Pancreas (tissue), 10 donors: ENCODE measurements around the gene MYO9B. TPM values are rescaled to one million over a fixed set of nuclear protein-coding genes. Genes with fewer than 3 reads are reported as not detected.

Experiments used
- ATAC-seq, 4 donors: fragments of 200-7000 bp; cut with Tn5 transposase; one replicate each; pipeline versions ENCODE4 v1.8.0 to v1.9.1; 2020; ENCODE audit warnings: mild to moderate bottlenecking in 4 of 4, moderate library complexity in 4 of 4
- DNase-seq, 6 donors: peaks; one replicate each; pipeline ENCODE4 v3.0.0-alpha.2; 2020
- FAIRE-seq: peaks from 2 replicates; lab custom pipeline; 2012; peaks lifted over from hg19 to GRCh38; lab: Jason Lieb, UNC
- H3K27ac ChIP-seq, 4 donors: fragments of 200-600 bp; sonication (generic); 1 replicate in 3 of 4; 2 replicates in 1 of 4; pipeline versions ENCODE4 v1.5.0 to v1.8.0; 2020
- H3K27me3 ChIP-seq, 4 donors: fragments of 200-600 bp; one replicate each; pipeline ENCODE4 v1.8.0; 2021
- H3K36me3 ChIP-seq, 3 donors: fragments of 200-600 bp; sonication (generic) in 1 of 3; one replicate each; pipeline versions ENCODE4 v1.5.0 to v1.8.0; 2020 to 2021
- H3K4me1 ChIP-seq, 3 donors: fragments of 200-600 bp; one replicate each; pipeline ENCODE4 v1.8.0; 2021
- H3K4me3 ChIP-seq, 4 donors: fragments of 200-600 bp; sonication (generic) in 2 of 4; one replicate each; pipeline versions ENCODE4 v1.5.0 to v1.8.0; 2020 to 2021
- H3K9me3 ChIP-seq, 4 donors: fragments of 200-600 bp; one replicate each; pipeline ENCODE4 v1.8.0; 2021
- CTCF ChIP-seq, 4 donors: fragments of 200-600 bp; sonication (generic) in 3 of 4; IDR thresholded peaks; one replicate each; pipeline versions ENCODE4 v1.5.0 to v1.8.0; 2021; ENCODE audit warnings: antibody characterized with exemption in 4 of 4
- WGBS, 2 donors: extraction: QIAGEN DNeasy Blood & Tissue Kit; methylation state at CpG; one replicate each; pipeline ENCODE4 v1.1.7; 2013; 5-methylcytosine and 5-hydroxymethylcytosine counted together
- intact Hi-C, 3 donors: fragments of 100-400 bp; cut with DNase I; formaldehyde crosslinking; loops; one replicate each; pipeline versions ENCODE4 v1.11.1 to v1.14.2; 2022
- polyA plus RNA-seq, 2 donors: library from polyadenylated mRNA; stranded (reverse); fragments of 200-250 nt; gene quantifications; one replicate each; pipeline ENCODE4 v1.2.3, GENCODE V29; 2013
- total RNA-seq, 6 donors: library from RNA; stranded (reverse); fragmentation: NEBNext Ultra II Directional in 4 of 6; extraction: Animal tissue kit (Norgen Biotek cat#: 25700) in 4 of 6; gene quantifications; one replicate each; pipeline versions ENCODE4 v1.2.1 to v1.2.4, GENCODE V29; 2021 to 2023
- donor health status: healthy with polysubstance abuse.
- donor health status: DM: no; HTN: no; CAD: no; lungs with moderate emphysema.
- donor health status: DM: no; HTN: no; CAD: no.
- donor health status: control.
- donor health status: control.
- donor health status: Bipolar disorder and iron deficiency.
- donor health status: DM: yes; HTN: yes; CAD: no.
- donor health status: DM: no; HTN: no; CAD: no.
- donor health status: DM: no; HTN: no; CAD: no.
- donor health status: DM: yes; HTN: yes; CAD: no.

MYO9B gene
- total and polyA plus RNA-seq, 8 donors, result 16.6 to 53.4 (median 23.4) TPM

DNA sequence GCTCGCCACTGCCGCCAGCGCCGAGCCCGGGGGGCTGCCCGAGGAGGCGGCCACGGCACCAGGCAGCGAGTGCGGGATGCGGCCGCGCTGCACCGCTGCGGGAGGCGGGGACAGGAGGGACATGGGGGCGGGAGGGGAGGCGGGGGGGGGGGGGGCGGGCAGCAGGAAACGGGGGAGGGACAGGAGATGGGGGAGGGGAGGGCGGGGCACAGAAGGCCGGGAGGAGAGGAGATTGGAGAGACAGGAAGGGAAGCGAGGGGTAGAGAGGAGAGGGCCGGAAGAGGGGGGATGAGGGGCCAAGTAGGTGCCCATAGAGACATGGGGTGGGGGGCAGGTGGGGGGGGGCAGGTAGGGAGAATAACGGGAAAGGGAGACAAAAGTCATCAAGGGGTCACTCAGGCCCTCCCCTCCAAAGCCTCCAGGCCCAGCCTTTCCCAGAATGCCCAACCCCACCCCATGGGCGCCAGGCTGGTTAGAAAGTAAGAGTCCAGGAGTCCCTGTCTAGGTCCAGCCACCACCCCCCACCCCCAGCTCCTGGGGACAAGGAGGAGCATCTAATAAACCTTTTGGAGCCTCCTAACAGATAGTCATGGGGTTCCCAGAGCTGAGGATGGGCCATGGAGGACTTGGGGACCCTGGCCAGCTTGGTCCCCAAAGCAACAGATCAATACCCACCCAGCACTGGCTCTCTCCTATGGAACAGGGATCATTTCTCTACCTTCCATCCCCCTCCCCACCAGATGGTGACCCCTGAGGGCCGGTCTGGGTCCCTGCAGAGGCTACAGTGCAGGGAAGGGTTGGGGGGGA is 160.6 kb downstream of the MYO9B start:
- Histone ChIP-seq H3K27me3 (no peaks in the 10 kb centered on the region), H3K27ac (peak overlapping the region in 3 of 4 donors; percentile 42 to 69 (median 64)), H3K4me1 (peaks cover 5 to 21% (median 9%) of the 10 kb centered on the region in 3 donors), H3K9me3 (no peaks in the 10 kb centered on the region), H3K4me3 (peak overlapping the region; percentile 31 to 59 (median 38)), H3K36me3 (peaks cover 0 to 19% (median 8%) of the 10 kb centered on the region in 3 donors)
- peak in 1 of 6 donors; percentile 37 for DNase-seq
- peak; percentile 11 to 46 (median 23) for ATAC-seq
- FAIRE-seq, result no peak
- WGBS, 2 donors, result 14 to 19% methylated on average over 12 to 24 of the region's 27 CpGs
- TF ChIP-seq CTCF (IDR thresholded peaks at IDR 0.05), result no peak
- intact Hi-C loops, result no loop called here

GRCh38 chr19:17236811-17237543 is 161.4 kb downstream of the MYO9B start:
- Histone ChIP-seq H3K4me1 (peaks cover 5 to 21% (median 9%) of the 10 kb centered on the region in 3 donors), H3K4me3 (no peak overlapping the region), H3K9me3 (no peaks in the 10 kb centered on the region), H3K27ac (no peak overlapping the region), H3K36me3 (peaks cover 0 to 19% (median 7%) of the 10 kb centered on the region in 3 donors), H3K27me3 (no peaks in the 10 kb centered on the region)
- no peak for ATAC-seq
- FAIRE-seq, result no peak
- intact Hi-C loops, result no loop called here
- DNase-seq, result peak in 1 of 6 donors; percentile 59
- 79 to 81% methylated on average over 18 of the region's 18 CpGs for WGBS, 2 donors
- TF ChIP-seq CTCF (IDR thresholded peaks at IDR 0.05), result no peak

- H3K27ac ChIP-seq, result no peak overlapping the region
- TF ChIP-seq CTCF (IDR thresholded peaks at IDR 0.05), result no peak
- peaks cover 0 to 9% (median 0%) of the 10 kb centered on the region in 3 donors for H3K36me3 ChIP-seq
- 88 to 94% methylated on average over 13 of the region's 13 CpGs for WGBS, 2 donors
- H3K4me3 ChIP-seq, result no peak overlapping the region
- no peaks in the 10 kb centered on the region for H3K27me3 ChIP-seq
- H3K4me1 ChIP-seq, result peaks cover 9 to 26% (median 11%) of the 10 kb centered on the region in 3 donors
- no peaks in the 10 kb centered on the region for H3K9me3 ChIP-seq
- intact Hi-C loops, result no loop called here
- ATAC-seq (no peak), DNase-seq (no peak), FAIRE-seq (no peak)
Measured at GRCh38 chr19:17237747-17238706, 162.4 kb downstream of the MYO9B start.

GRCh38 chr19:17240062-17240752 is 164.6 kb downstream of the MYO9B start:
- intact Hi-C loops, result no loop called here
- 37 to 38% methylated on average over 24 of the region's 24 CpGs for WGBS, 2 donors
- H3K4me1 ChIP-seq, result peaks cover 9 to 24% (median 14%) of the 10 kb centered on the region in 3 donors
- ATAC-seq (peak in 1 of 4 donors; percentile 1), DNase-seq (peak in 1 of 6 donors; percentile 26), FAIRE-seq (no peak)
- H3K27me3 ChIP-seq, result no peaks in the 10 kb centered on the region
- no peak for TF ChIP-seq CTCF (IDR thresholded peaks at IDR 0.05)
- H3K4me3 ChIP-seq, result no peak overlapping the region
- H3K36me3 ChIP-seq, result peaks cover 0 to 8% (median 0%) of the 10 kb centered on the region in 3 donors
- H3K27ac ChIP-seq, result peak overlapping the region in 3 of 4 donors; percentile 8 to 37 (median 15)
- no peaks in the 10 kb centered on the region for H3K9me3 ChIP-seq
